ENCODE measurements around the gene KLHDC3. TPM values are rescaled to one million over a fixed set of nuclear protein-coding genes. Genes with fewer than 3 reads are reported as not detected.

Gene KLHDC3
- total and polyA plus RNA-seq, 2 of the 8 experiments (the other 6 are each of a cell fraction or from before 2014, with no cell fraction given): 181 to 203 TPM

GRCh38 chr6:42993445-42993844, 20.6 kb upstream of the KLHDC3 start:
- Histone ChIP-seq H3K9me3 (ENCODE audit: insufficient read depth in 2 of 2, low read depth in 1 of 2, low read length in 1 of 2) (no peaks in the 10 kb centered on the region), H4K8ac (ENCODE audit: extremely low read depth, insufficient read depth, low read length) (no peak overlapping the region), H4K20me1 (replicated peaks in 1 of 2; ENCODE audit: control insufficient read depth in 1 of 2, insufficient read depth in 2 of 2, low read length in 2 of 2) (peaks cover 0 to 2% of the 10 kb centered on the region in 2 experiments), H3K23ac (ENCODE audit: insufficient read length) (no peak overlapping the region), H2AK5ac (ENCODE audit: low read depth, low read length) (no peak overlapping the region), H2BK120ac (replicated peaks; ENCODE audit: low read depth, low read length) (no peak overlapping the region), H3K4me2 (ENCODE audit: insufficient read depth in 1 of 2, low read depth in 2 of 2, low read length in 2 of 2) (no peak overlapping the region), H2BK12ac (ENCODE audit: low read depth, low read length) (no peak overlapping the region), H3K4ac (replicated peaks; ENCODE audit: insufficient read length, low read depth, low read length) (no peak overlapping the region), H4K5ac (ENCODE audit: insufficient read length, low read depth, low read length) (no peak overlapping the region), H2AFZ (ENCODE audit: low read length) (no peak overlapping the region), H3K4me1 (replicated peaks in 1 of 4; ENCODE audit: control insufficient read depth in 3 of 4, insufficient read depth in 4 of 4, low read length in 3 of 4) (no peaks in the 10 kb centered on the region), H2BK20ac (ENCODE audit: low read length) (no peak overlapping the region), H3K4me3 (ENCODE audit: extremely low read depth in 1 of 4, insufficient read depth in 2 of 4, low read depth in 3 of 4, low read length in 4 of 4) (no peak overlapping the region), H3K23me2 (ENCODE audit: low read depth, low read length) (no peaks in the 10 kb centered on the region), H4K91ac (replicated peaks; ENCODE audit: insufficient read length, low read length) (no peak overlapping the region), H3K27me3 (replicated peaks in 1 of 4; ENCODE audit: control insufficient read depth in 3 of 4, extremely low read depth in 1 of 4, insufficient read depth in 3 of 4, low read length in 3 of 4) (no peaks in the 10 kb centered on the region), H3K9ac (replicated peaks in 1 of 4; ENCODE audit: extremely low read depth in 1 of 4, low read depth in 3 of 4, low read length in 3 of 4) (no peak overlapping the region), H2BK15ac (ENCODE audit: low read length) (no peak overlapping the region), H3K79me1 (ENCODE audit: low read depth, low read length) (peaks cover 3% of the 10 kb centered on the region; the same call in 1 of the 2 replicates), H3K36me3 (ENCODE audit: control insufficient read depth in 2 of 4, insufficient read depth in 4 of 4, low read length in 3 of 4) (peaks cover 0 to 9% (median 8%) of the 10 kb centered on the region in 4 experiments; a peak in 4 of 8 replicates), H3K79me2 (ENCODE audit: control insufficient read depth in 1 of 2, insufficient read depth in 2 of 2, low read length in 2 of 2) (0 out of 4 replicates have a peak, but pooled peaks cover 0 to 3% of the 10 kb centered on the region in 2 experiments), H2BK5ac (ENCODE audit: low read depth, low read length) (no peak overlapping the region), H3K18ac (ENCODE audit: extremely low read depth, low read length) (no peak overlapping the region), H3K14ac (ENCODE audit: insufficient read length) (no peak overlapping the region), H3K27ac (ENCODE audit: low read depth, low read length) (no peak overlapping the region), H3K56ac (replicated peaks; ENCODE audit: insufficient read length, low read depth, low read length) (no peak overlapping the region)
- ChIA-PET POLR2A (ENCODE audit: partially characterized antibody) (interaction anchor here (0.6 to 1.5 kb wide), 2 partner anchors 10 to 214 kb away, joined by 3 to 5 read pairs; no protein-coding TSS in a partner anchor), CTCF (ENCODE audit: partially characterized antibody) (interaction anchor here (0.6 kb wide), 1 partner anchor 1071 kb away, joined by 4 read pairs; no protein-coding TSS in a partner anchor)
- no peak for DNase-seq (ENCODE audit: low read depth in 1 of 2, low spot score in 2 of 2)
- no peak for FAIRE-seq
- 100% methylated on average over 2 of the region's 2 CpGs; no CpG with 5 or more reads in 1 of the 2 experiments for WGBS, 2 experiments (ENCODE audit: extremely low coverage in 1 of 2, insufficient coverage in 1 of 2, insufficient read length in 1 of 2, insufficient replicate concordance in 2 of 2, low coverage in 1 of 2, low lambda C conversion rate in 2 of 2, missing lambda C conversion rate in 1 of 2)
- TF ChIP-seq SIRT6 (IDR thresholded peaks at IDR 0.05; ENCODE audit: low read length): no peak
- TF ChIP-seq TCF12 (IDR thresholded peaks at IDR 0.05; ENCODE audit: low read depth, low read length): no peak
- TF ChIP-seq EZH2 (IDR thresholded peaks at IDR 0.05; ENCODE audit: low read depth, low read length, severe bottlenecking): no peak

Data from H1 (cell line).